Hepatic stellate cell (primary cell): ENCODE data around the gene GMDS.

Experiments used
- DNase-seq: peaks from one replicate; pipeline ENCODE4 v3.0.0; 2011; ENCODE audit warnings: low spot score

GMDS gene

DNA sequence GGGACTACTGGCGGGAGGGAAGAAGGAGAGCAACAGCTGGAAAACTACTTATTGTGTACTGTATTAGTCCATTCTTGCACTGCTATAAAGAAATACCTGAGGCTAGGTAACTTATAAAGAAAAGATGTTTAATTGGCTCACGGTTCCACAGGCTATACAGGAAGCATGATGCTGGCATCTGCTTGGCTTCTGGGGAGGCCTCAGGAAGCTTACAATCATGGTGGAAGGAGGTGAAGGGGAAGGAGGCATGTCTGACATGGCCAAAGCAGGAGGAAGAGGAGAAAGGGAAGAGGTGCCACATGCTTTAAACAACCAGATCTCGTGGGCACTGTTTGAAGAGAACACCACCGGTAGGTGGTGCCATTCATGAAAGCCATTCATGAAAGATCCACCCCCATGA, 67.3 kb downstream of the GMDS start:
- DNase-seq, result no peak

DNA sequence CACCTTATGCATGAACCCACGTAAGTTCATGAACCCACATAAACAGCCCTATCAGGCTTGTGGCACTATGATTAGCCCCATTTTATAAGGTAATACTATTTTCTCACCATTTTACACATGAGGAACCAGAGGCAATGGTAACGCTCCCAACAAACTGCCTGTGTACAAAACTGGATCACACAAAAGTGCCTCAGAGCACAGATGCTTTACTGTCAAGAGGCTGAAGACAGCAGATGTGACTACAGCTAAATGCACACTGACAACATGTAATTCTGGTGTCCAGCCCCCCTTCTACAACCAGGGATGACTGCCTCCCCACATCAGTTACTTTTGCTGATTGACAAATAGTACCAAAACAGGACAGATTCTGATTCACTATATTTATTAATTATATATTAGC, 69.6 kb downstream of the GMDS start:
- DNase-seq, result no peak

DNA sequence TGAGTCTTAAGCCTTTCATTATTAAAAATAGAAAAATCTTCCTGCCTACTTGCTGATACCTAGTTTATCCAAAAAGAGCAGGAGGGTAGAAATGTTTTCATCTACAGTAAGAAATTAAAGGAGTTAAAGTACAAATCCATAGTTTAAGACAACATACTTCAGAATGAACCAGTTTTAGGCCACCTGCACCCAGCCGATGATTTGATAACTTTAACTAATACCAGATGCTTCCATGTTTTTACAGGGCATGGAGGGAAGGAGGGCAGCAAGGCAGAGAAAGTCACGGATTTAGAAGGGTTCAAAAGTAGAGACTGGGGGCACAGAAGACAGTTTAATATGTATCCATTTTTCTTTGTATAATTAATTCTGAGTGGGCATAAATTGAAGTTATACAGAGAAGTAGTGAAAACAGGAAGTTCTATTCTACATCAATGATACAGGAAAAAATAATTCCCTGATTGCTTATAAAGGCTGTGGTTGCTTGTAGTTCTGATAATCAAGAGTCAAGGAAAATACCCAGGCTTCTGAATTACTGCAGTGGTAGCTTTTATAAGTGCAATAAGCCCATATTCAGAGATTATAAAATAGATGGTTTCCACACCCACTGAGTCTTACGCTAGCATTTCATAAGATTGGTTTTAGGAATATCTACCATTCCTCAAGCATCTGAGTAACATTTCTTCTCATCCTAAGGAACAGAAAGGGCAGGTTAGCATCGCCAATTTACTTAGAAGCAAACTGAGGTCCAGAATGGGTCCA, 72.0 kb downstream of the GMDS start:
- DNase-seq, result no peak

DNA sequence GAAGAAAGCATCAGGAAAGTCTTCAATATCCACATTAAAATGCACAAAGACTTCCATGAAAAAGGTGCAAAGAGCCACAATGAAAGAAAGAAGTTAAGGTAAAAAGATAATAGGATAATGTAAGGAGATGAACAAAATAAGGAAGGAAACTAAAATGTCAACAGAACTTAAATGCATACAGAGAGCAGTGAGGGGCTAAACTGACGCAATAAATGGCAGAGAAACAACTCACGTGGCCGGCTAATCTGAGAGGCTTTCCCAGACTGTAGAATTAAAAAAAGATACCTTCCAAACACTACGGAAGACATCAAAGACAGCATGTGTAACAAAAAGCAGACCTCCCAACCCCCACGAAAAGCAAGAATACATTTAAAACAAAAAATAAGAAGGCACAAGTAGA, 73.7 kb downstream of the GMDS start:
- DNase-seq, result no peak

DNA sequence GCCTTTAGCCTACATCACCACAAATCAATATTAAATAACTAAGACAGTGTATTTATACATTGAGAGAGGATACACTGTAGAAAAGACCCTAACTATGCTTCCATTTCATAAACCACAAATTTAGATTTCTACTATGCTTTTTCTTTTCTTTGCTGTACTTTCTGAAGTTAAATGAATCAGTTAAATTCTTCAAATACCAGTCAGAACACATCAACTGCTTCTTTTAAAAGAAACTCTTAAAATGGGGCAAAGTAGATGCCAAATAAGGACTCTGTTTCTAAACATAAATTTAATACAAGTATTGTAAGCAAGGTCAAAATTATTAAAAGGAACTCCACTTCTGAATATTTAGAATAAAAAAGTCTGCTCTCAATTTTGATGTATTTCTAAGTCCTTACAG, 76.9 kb downstream of the GMDS start:
- no peak for DNase-seq

DNA sequence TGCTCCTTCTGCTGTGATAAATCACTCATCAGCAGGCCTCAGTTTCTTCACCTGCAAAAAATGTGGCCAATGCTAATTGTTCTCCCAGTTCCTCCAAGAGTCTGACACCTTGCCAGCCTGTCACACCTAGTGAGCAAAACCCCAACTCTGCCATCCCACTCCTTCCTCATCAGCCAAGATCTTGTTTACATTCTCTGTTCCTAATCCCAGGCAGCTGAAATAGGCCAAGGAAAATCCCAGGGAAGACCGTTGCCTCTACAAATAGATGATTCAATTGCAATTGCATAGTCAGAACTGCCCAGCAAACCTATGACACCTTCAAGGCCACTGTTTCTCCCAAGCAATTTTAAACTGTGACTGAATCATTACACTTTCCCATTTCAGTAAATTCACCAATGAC, 78.7 kb downstream of the GMDS start:
- no peak for DNase-seq

DNA sequence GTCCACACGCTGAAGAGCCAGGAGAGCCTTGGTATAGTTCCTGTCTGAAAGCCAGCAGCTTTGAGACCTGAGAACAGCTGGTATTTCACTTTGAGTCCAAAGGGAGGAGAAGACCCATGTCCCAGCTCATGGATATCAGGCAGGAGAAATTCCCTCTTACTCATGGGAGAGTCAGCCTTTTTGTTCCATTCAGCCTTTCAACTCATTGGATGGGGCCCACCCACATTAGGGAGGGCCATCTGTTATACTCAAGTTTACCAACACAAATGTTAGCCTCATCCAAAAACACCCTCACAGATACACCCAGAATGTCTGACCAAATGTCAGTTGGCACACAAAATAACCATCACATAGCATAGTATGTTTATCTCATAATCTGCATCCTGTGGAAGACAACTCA, 80.1 kb downstream of the GMDS start:
- DNase-seq, result no peak

DNA sequence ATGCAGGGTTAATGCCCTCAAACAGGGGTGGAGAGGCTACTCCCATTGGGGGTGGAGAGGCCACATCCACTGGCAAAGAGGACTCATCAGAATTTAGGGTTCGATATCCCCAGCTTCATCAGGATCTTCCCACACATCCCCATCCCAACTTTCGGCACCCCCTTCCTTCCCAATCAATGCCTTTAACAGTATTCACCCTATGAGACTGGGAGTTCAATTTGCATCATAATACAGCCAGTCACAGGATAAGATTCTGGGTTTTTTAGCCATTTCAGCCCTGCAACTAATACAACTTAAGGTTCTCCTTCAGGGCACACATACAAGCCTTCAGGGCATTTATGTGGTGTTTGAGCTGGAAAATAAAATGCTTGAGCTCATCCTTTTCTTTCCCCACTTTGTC, 80.9 kb downstream of the GMDS start:
- DNase-seq, result no peak

DNA sequence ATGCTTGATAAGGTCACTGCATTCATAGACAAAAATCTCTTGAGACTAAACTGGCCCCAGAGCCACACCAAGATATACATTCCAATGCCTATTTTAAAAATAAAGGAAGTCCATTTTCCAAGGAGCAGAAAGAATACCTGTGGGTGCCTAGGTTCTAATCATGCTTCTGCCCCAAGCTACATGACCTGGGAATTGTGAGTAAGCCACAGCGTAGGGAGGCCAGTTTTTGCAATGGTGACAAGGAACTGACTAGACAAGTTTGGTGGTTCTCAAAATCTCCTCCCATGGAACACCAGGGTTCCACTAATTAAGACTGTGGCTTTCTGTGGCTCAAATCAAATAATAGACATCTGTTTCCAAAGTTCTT, 83.3 kb downstream of the GMDS start:
- DNase-seq, result no peak

DNA sequence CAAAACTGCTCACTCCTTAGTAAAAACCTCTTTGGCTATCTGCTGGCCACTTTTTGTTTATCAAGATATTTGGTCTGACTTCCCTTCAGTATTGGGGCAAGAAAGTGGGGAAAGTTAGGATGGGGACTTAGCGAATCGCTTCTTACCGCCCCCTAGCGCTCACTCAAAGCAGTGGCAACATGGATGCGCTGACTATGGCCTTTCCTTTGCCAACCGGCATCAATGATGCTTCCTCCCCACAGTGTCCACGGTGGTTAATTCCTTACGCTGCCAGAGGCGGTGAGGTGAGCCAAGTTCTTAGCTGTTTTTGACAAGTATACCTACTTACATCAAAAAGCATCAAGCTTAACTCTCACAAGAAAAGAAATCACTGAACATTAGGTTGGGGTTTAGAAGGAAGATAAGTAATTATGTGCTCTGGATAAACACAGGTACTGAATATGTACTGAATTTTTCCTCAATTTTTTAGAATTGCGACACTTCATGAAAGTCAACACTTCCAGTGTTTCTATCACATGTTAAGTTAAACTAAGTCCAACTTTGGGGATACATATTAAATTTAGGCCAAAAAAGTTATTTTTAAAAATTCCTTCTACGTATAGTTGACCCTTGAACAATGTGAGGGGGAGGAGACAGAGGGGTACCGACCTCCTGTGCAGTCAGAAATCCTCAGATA, 86.7 kb downstream of the GMDS start:
- no peak for DNase-seq

DNA sequence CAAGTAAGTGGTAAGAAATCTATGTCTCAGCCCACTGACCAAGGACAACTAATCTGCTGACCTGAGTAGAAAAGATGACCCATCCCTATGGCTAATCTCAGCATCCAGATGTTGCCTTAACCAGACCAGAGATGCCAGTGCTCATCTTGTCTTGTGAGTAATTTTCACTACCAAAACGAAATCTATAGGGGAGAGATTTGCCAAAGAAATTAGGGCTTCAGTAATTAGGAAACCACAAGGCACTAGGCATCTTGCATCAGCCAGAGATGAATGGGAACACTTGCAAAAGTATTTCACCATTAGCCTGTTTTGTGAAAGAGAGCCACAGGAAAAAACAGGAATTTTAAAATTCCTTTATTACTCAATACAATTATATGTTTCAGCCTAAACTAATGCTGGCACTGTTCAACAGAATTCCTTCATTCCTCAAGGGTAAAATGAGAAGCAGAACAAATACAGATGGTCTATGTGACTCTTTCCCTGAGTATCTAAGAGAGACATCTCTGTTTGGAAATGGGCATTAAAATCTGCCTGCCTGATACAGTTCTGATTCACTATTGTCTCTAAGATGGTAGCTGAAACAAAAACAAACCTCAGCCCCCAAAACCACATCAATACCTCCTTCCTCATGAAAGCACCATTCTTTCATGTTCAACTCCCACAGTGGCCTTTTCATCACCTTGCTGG, 87.8 kb downstream of the GMDS start:
- DNase-seq, result peak; percentile 22

DNA sequence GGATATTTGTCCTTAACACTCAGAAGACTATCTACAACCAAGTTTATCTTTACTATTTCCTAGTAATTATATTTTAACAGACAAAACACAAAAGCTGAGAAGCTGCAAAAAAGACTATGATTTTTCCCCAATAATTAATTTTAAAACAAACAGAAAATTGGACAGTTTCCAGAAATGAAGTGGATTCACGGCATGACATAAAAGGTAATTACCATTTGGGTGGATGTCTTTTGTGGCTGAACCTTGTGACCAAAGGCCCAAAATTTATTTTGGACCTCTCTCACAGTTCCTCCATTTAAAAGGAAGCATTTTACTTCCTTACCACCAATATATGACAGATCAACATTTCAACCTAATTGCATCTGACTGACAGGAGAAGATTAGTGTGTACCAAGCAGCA, 90.2 kb downstream of the GMDS start:
- no peak for DNase-seq

DNA sequence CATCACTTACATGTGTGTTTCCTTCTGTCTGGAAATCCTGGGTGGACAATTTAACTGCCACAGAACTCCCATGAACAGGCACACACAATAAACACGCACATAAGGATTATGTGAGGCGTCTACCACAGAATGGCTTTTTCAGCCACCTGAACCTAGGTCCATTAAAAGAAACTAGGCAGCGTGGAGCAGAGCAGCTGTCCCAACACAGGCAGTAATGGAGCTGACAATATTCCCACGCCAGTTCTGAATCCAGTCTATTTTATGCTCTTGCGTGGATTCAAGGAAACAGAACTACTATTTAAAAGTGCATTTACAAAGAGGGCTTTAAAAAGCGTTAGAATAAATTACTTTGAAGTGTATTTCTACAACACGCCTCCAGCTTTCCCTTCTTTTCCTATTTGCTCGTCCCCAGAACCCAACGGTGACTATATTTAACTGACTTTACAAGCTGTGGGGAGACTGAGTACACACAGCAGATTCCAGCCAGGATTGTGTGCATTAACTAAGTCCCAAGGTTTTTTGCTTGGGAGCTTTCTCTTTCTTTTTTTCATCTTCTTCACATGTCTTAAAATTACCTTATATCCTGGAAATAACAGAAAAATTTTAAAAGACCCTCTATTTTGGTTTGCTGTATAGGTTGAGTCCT, 95.9 kb downstream of the GMDS start:
- DNase-seq, result no peak

DNA sequence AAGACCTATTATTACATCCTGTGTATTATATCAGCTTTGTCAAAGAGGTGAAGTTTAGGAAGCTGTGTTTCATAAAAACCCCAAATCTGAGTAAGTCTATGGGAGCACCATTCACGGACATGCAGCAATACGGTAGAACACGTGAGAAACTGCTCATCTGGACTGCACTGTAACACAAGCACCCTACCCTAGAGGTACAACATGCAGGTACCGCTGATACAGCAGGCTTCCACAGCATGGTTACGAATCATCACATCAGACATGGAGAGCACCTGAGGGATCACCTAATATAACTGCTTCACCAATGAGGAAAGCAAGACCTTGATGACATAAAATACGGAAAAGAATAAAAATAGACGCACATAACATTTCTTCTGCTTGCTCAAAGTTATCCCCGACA, 96.7 kb downstream of the GMDS start:
- no peak for DNase-seq

DNA sequence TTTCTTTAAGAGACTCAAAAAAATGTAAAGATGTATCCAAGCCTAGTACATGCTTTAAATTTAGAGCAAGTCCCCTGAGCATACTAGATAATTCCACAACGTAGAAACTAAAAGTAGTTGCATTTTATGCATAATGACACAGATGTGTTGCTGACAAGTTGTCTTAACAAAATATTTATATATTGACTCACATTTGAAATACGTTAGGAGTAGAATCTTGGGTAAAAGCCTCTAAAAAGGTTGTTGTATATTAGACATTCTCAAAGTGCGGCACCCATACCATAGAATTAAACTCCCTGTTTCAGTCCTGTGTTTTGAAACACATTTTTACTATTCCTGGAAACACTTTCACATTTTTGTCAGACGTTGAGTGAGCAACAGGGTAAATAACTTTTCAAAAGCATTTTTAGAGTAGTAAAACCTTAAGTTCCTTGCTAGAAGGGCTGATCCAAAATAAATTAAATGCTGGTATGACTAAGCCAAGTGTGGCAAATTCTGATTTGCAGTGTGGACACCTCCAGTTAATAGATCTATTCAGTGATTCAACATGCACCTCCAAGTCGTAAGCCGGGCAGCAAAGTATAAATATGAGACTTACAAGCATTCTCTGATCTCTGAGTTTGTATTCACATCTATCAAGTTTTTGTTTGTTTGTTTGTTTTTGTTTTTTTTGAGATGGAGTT, 97.5 kb downstream of the GMDS start:
- no peak for DNase-seq

DNA sequence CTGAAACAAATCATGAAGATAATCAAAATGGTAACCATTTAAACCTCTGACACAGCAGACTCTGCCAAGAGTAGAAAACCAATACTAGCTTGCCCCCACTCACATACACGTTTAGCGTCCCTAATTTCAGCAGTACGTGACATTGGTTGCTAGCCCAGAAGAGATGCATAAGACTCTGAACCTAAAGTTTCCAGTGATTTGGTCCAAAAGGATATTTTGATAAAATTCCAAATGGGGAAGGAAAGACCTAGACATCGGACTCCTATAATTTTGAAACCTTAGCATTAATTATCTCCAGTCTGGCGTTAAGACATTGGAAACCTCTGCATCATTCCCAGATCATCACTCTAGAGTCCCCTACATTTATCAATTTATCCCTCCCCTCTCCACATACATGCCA, 98.1 kb downstream of the GMDS start:
- no peak for DNase-seq

DNA sequence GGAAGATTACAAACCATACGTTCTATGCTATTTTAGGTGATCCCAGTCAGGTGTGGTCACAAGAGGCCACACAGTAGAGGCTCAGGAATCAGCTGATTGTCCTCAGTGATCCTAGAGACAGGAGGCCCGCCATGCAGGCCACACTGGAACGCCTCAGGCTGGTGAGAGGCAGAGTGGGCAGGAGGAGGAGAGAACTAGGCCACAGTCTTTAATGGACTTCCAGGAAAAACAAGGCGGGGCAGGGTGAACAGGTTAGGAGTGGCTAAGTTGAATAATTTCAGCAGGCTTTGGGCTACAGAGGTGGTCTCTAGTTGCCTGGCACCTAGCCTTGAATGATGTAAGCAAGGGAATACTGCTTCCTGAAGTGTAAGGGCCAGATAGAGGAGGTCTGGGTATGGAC, 101.2 kb downstream of the GMDS start:
- DNase-seq, result no peak

DNA sequence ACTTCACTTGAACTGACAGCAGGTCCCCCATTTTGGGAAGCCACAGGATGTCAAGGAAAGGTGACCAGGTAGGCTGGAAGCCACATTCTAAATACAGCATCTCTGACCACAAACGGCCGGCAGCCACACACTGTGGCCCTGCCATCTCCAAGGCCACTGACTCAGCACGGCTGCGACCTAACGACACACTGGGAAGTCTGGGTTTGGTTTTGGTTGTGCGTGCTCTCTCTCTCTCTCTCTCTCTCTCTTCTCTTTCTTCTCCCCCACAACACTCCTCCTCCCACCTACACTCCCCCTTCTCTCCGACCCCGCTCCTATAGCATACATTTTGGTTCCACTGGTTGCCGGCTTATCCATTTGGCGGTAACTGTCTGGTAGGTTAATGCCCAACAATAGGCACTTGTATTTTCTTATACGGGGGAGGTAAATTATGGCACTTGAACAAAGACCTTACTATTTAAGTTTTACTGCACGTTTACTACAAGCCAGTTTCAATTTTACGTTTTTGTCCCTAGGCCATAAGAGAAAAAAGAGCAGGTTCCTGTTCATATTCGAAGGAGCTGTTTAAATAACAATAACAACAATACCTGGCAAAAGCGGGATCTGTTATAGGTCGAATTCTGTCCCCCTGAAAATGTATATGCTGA, 103.6 kb downstream of the GMDS start:
- no peak for DNase-seq

DNA sequence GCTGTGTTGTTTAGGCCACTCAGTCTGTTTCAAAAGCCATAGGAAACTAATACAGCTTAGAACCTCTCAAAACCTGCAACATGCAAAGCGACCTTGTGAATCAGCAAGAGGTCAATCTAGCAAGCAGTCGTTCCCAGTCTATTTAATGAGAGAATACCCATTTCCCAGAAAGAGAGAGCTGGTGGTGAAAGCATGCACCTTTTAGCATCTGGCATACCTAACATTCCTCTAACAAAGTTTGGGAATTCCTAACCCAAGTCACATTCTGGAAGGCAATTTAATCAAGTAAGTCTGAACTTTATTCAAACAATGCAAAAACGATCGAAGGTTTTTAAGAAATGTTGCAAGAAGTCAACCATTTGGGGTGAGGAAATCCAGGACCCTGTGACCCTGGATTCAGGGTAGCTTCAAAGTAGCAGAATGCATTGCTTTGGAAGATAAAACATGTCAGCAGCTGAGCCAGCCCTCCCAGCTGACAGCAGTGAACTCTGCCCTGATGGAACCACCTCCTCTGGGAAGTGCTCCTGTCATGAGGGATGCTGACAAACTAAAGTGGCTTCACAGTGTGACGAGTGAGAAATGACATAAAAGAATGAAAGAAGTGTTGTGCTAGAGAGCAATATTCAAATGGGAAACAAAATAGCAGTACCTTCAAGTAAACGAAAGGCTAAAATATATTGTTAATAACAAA, 104.8 kb downstream of the GMDS start:
- DNase-seq, result no peak

DNA sequence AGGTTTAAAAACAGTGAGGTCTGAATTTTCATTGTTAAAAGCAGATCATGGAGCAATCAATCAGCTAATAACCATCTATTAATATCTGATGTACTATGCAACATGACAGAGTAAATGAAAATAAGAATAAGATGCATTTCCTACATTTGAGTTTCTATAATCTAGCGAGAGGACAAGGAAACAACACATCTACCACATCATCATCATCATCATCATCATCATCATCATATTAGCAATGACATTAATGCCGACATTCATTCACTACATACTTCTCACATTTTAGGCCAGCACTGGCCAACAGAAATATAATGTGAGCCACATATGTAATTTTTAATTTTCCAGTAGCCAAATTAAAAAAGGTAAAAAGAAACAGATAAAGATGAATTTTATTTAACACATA, 110.0 kb downstream of the GMDS start:
- DNase-seq, result no peak

DNA sequence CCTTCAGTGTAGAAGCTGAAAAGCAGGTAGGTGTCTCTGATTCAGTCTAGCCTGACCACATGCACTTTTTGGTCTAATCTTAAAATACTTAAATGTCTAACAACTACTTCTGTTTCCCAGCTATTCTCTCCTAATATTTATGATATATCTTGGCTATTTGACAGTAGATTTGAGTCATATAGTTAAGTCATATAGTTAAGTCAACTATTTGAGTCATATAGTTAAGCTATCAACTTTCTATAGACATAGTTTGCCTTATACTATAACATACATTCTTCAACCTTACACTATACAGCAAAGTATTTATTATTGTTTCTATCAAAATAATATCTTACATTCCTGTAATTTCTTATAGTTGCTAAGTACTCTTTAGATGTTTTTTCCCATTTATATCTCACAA, 110.9 kb downstream of the GMDS start:
- no peak for DNase-seq
